HEK293T (cell line): Measurements from ENCODE around the gene TLR5.

ENCODE experiments used
- CTCF ChIA-PET: fragments of 350-600 bp; formaldehyde crosslinking; extraction: SDS; loops from one replicate; lab custom pipeline; 2021; ENCODE audit warnings: antibody characterized with exemption, inconsistent platforms; lab: Yijun Ruan, JAX
- POLR2A ChIA-PET: fragments of 350-600 bp; formaldehyde crosslinking; extraction: SDS; loops from one replicate; lab custom pipeline; 2020; ENCODE audit warnings: antibody characterized with exemption, inconsistent platforms; lab: Yijun Ruan, JAX
- DNase-seq: peaks from one replicate; pipeline ENCODE4 v3.0.0; 2012; ENCODE audit warnings: mixed read lengths; ENCODE audit errors: extremely low spot score
- ARNT ChIP-seq: fragments of 450-650 bp; IDR thresholded peaks from 2 replicates; pipeline ENCODE4 v1.6.1; 2017; ENCODE audit warnings: mild to moderate bottlenecking
- BHLHE40 ChIP-seq: fragments of 450-650 bp; IDR thresholded peaks from 2 replicates; pipeline ENCODE4 v1.6.1; 2016; ENCODE audit warnings: mild to moderate bottlenecking, moderate library complexity, borderline replicate concordance
- CTBP1 ChIP-seq: fragments of 450-650 bp; IDR thresholded peaks from 2 replicates; pipeline ENCODE4 v1.6.1; 2016; ENCODE audit warnings: borderline replicate concordance
- ELF4 ChIP-seq: fragments of 450-650 bp; IDR thresholded peaks from 2 replicates; pipeline ENCODE4 v1.6.1; 2017; ENCODE audit warnings: antibody characterized with exemption
- FOXA1 ChIP-seq: fragments of 450-650 bp; IDR thresholded peaks from 2 replicates; pipeline ENCODE4 v1.6.1; 2016; ENCODE audit warnings: mild to moderate bottlenecking
- FOXK2 ChIP-seq: fragments of 450-650 bp; IDR thresholded peaks from 2 replicates; pipeline ENCODE4 v1.6.1; 2016; ENCODE audit warnings: mild to moderate bottlenecking
- FOXM1 ChIP-seq: fragments of 450-650 bp; IDR thresholded peaks from 2 replicates; pipeline ENCODE4 v1.6.1; 2017; ENCODE audit warnings: mild to moderate bottlenecking, borderline replicate concordance
- HDGF ChIP-seq: fragments of 450-650 bp; IDR thresholded peaks from 2 replicates; pipeline ENCODE4 v1.6.1; 2017; ENCODE audit warnings: antibody characterized with exemption, borderline replicate concordance
- L3MBTL2 ChIP-seq: fragments of 450-650 bp; conservative IDR thresholded peaks from 2 replicates; pipeline ENCODE4 v1.6.1; 2016; ENCODE audit warnings: mild to moderate bottlenecking
- LEF1 ChIP-seq: fragments of 450-650 bp; IDR thresholded peaks from 2 replicates; pipeline ENCODE4 v1.6.1; 2017; ENCODE audit warnings: mild to moderate bottlenecking, borderline replicate concordance
- NFRKB ChIP-seq: fragments of 450-650 bp; IDR thresholded peaks from 2 replicates; pipeline ENCODE4 v1.6.1; 2016; ENCODE audit warnings: mild to moderate bottlenecking, moderate library complexity
- SP1 ChIP-seq: fragments of 450-650 bp; IDR thresholded peaks from 2 replicates; pipeline ENCODE4 v1.6.1; 2017
- SUZ12 ChIP-seq: fragments of 450-650 bp; IDR thresholded peaks from 2 replicates; pipeline ENCODE4 v1.6.1; 2016; ENCODE audit warnings: mild to moderate bottlenecking
- TARDBP ChIP-seq: fragments of 450-650 bp; IDR thresholded peaks from 2 replicates; pipeline ENCODE4 v1.6.1; 2016
- ZNF384 ChIP-seq: fragments of 450-650 bp; IDR thresholded peaks from 2 replicates; pipeline ENCODE4 v1.6.1; 2016
- TF ChIP-seq, protein P1 (sequence below): fragments of 450-650 bp; IDR thresholded peaks from 2 replicates; pipeline ENCODE4 v1.6.1; 2016

Gene TLR5

DNA sequence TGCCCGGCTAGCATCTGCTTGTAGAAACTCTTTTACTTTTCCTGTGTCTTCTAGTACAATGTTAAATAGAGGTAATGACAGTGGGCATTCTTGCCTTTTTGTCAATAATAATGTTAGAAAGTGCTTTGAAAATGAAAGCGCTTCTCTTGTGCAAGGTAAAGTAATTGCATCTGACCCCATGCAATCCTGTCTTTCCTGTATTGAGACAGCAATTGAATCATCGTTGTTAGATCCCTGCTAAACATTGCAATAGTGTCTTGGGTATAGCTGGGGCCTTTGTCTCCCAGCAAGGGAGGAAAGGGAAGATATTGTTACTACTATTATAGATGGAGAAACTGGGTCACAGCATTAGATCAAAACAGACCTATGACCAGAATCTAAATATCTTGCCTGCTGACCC lies 80.9 kb downstream of the TLR5 start:
- DNase-seq = no peak
- ChIA-PET POLR2A (no interaction called here), CTCF (no interaction called here)
- TF ChIP-seq, protein P1, sequence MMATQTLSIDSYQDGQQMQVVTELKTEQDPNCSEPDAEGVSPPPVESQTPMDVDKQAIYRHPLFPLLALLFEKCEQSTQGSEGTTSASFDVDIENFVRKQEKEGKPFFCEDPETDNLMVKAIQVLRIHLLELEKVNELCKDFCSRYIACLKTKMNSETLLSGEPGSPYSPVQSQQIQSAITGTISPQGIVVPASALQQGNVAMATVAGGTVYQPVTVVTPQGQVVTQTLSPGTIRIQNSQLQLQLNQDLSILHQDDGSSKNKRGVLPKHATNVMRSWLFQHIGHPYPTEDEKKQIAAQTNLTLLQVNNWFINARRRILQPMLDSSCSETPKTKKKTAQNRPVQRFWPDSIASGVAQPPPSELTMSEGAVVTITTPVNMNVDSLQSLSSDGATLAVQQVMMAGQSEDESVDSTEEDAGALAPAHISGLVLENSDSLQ = no peak
- TF ChIP-seq ZNF384 = no peak
- no peak for TF ChIP-seq L3MBTL2
- no peak for TF ChIP-seq TARDBP
- TF ChIP-seq LEF1 = no peak
- TF ChIP-seq FOXA1 = no peak
- TF ChIP-seq BHLHE40 = no peak
- no peak for TF ChIP-seq FOXM1
- TF ChIP-seq CTBP1 = no peak
- no peak for TF ChIP-seq ELF4
- TF ChIP-seq NFRKB = no peak
- TF ChIP-seq SUZ12 = no peak
- TF ChIP-seq FOXK2 = no peak
- no peak for TF ChIP-seq HDGF
- no peak for TF ChIP-seq SP1
- TF ChIP-seq ARNT = no peak

DNA sequence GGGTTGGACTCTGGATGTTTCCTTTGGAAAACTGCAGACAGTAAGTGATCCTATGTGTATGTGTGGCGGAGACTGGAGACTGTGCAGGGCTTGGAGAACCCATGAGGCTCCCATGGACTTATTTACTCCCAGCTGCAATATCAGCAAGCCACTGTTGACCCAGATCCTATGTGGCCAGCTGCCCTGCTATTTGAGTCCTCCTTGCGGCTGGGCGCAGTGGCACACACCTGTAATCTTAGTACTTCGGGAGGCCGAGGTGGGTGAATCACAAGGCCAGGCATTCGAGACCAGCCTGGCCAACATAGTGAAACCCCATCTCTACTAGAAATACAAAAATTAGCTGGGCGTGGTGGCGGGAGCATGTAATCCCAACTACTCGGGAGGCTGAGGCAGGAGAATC lies 83.5 kb downstream of the TLR5 start:
- CTCF ChIA-PET = interaction anchor here (1.0 kb wide), 1 partner anchor 31 kb away, joined by 4 read pairs; no protein-coding TSS in a partner anchor
- POLR2A ChIA-PET = no interaction called here
- TF ChIP-seq SUZ12 (no peak), ARNT (no peak), ZNF384 (no peak)
- DNase-seq = no peak
